Mesendoderm (in vitro differentiated cells): ENCODE measurements around the gene SPOCK3.

Source experiments
- DNase-seq: peaks from one replicate; pipeline ENCODE4 v3.0.0; 2013
- H2AK5ac ChIP-seq: 2 replicates; pipeline ENCODE4 v1.6.1; 2013; ENCODE audit warnings: low read length, inconsistent platforms
- H2BK120ac ChIP-seq: 2 replicates; pipeline ENCODE4 v1.6.1; 2013; ENCODE audit warnings: low read depth, mild to moderate bottlenecking, low read length, moderate library complexity, mixed read lengths
- H2BK15ac ChIP-seq: replicated peaks from 2 replicates; pipeline ENCODE4 v1.6.1; 2013; ENCODE audit warnings: low read depth, mild to moderate bottlenecking, moderate library complexity
- H2BK5ac ChIP-seq: 2 replicates; pipeline ENCODE4 v1.6.1; 2013; ENCODE audit warnings: low read length, inconsistent platforms
- H3K18ac ChIP-seq: 2 replicates; pipeline ENCODE4 v1.6.1; 2013; ENCODE audit warnings: mild to moderate bottlenecking, low read length, mixed read lengths
- H3K23ac ChIP-seq: one replicate; pipeline ENCODE4 v1.6.1; 2013; ENCODE audit warnings: low read length
- H3K27ac ChIP-seq: 2 replicates; pipeline ENCODE4 v1.5.1; 2013; ENCODE audit warnings: low read depth, mild to moderate bottlenecking, inconsistent platforms, low read length, moderate library complexity
- H3K27me3 ChIP-seq: 2 replicates; pipeline ENCODE4 v1.6.1; 2013; ENCODE audit warnings: low read length, control low read depth, mild to moderate bottlenecking, inconsistent platforms; ENCODE audit not compliant: insufficient read depth, poor library complexity
- H3K36me3 ChIP-seq: 2 replicates; pipeline ENCODE4 v1.6.1; 2013; ENCODE audit warnings: low read length, inconsistent platforms; ENCODE audit not compliant: control insufficient read depth, insufficient read depth
- H3K4ac ChIP-seq: one replicate; pipeline ENCODE4 v1.6.1; 2013; ENCODE audit warnings: low read depth, mild to moderate bottlenecking, low read length, moderate library complexity
- H3K4me1 ChIP-seq: 2 replicates; pipeline ENCODE4 v1.6.1; 2013; ENCODE audit warnings: low read depth, low read length, inconsistent platforms; ENCODE audit not compliant: control insufficient read depth
- H3K4me2 ChIP-seq: 2 replicates; pipeline ENCODE4 v1.6.1; 2013; ENCODE audit warnings: low read length
- H3K4me3 ChIP-seq: 2 replicates; pipeline ENCODE4 v1.5.1; 2013; ENCODE audit warnings: mild to moderate bottlenecking, low read length
- H3K56ac ChIP-seq: one replicate; pipeline ENCODE4 v1.6.1; 2013; ENCODE audit warnings: low read length
- H3K79me1 ChIP-seq: 2 replicates; pipeline ENCODE4 v1.6.1; 2013; ENCODE audit warnings: low read length, inconsistent platforms
- H3K79me2 ChIP-seq: 2 replicates; pipeline ENCODE4 v1.6.1; 2013; ENCODE audit warnings: mild to moderate bottlenecking, low read length; ENCODE audit not compliant: control insufficient read depth, insufficient read depth
- H3K9ac ChIP-seq: 2 replicates; pipeline ENCODE4 v1.6.1; 2013; ENCODE audit warnings: low read length, inconsistent platforms
- H4K5ac ChIP-seq: one replicate; pipeline ENCODE4 v1.6.1; 2013; ENCODE audit warnings: low read length
- H4K8ac ChIP-seq: one replicate; pipeline ENCODE4 v1.6.1; 2013; ENCODE audit warnings: low read depth, mild to moderate bottlenecking, control low read depth, low read length, moderate library complexity
- whole genome bisulfite sequencing: extraction: QIAGEN DNeasy Blood & Tissue Kit; methylation state at CpG from one replicate; pipeline ENCODE4 v1.1.7; 2013; ENCODE audit warnings: low lambda C conversion rate, missing lambda C conversion rate; ENCODE audit not compliant: insufficient coverage; ENCODE audit errors: extremely low coverage; 5-methylcytosine and 5-hydroxymethylcytosine counted together

The SPOCK3 gene

GRCh38 chr4:167021545-167022155 is 212.6 kb downstream of the SPOCK3 start:
- H3K9ac ChIP-seq = no peak overlapping the region
- no peak overlapping the region for H4K8ac ChIP-seq
- H3K4me1 ChIP-seq = no peaks in the 10 kb centered on the region
- no CpG with 5 or more reads among the region's 11 CpGs for WGBS
- H3K4ac ChIP-seq = no peak overlapping the region
- H2BK15ac ChIP-seq = no peak overlapping the region
- H3K27ac ChIP-seq = no peak overlapping the region
- DNase-seq = peak; percentile 62
- H2BK5ac ChIP-seq = no peak overlapping the region
- H3K18ac ChIP-seq = no peak overlapping the region
- no peaks in the 10 kb centered on the region for H3K36me3 ChIP-seq
- no peaks in the 10 kb centered on the region for H3K79me2 ChIP-seq
- H3K4me2 ChIP-seq = no peak overlapping the region
- H3K56ac ChIP-seq = no peak overlapping the region
- H3K4me3 ChIP-seq = no peak overlapping the region
- H2AK5ac ChIP-seq = no peak overlapping the region
- H3K79me1 ChIP-seq = no peaks in the 10 kb centered on the region
- H2BK120ac ChIP-seq = no peak overlapping the region
- no peak overlapping the region for H4K5ac ChIP-seq
- no peaks in the 10 kb centered on the region for H3K27me3 ChIP-seq
- H3K23ac ChIP-seq = no peak overlapping the region

- Histone ChIP-seq H3K4ac (no peak overlapping the region), H3K27me3 (no peaks in the 10 kb centered on the region), H2BK15ac (no peak overlapping the region), H2BK120ac (no peak overlapping the region), H2AK5ac (no peak overlapping the region), H3K23ac (no peak overlapping the region), H3K18ac (no peak overlapping the region), H3K56ac (no peak overlapping the region), H3K79me1 (no peaks in the 10 kb centered on the region), H3K79me2 (no peaks in the 10 kb centered on the region), H3K27ac (no peak overlapping the region), H2BK5ac (no peak overlapping the region), H3K4me1 (no peaks in the 10 kb centered on the region), H3K4me2 (no peak overlapping the region), H4K8ac (no peak overlapping the region), H3K9ac (no peak overlapping the region), H3K4me3 (no peak overlapping the region), H3K36me3 (no peaks in the 10 kb centered on the region), H4K5ac (no peak overlapping the region)
- no CpG with 5 or more reads among the region's 1 CpG for WGBS
- peak; percentile 63 for DNase-seq
These were observed 213.9 kb downstream of the SPOCK3 start for GRCh38 chr4:167020410-167020809.

- H4K8ac ChIP-seq = no peak overlapping the region
- H2BK15ac ChIP-seq = no peak overlapping the region
- H4K5ac ChIP-seq = no peak overlapping the region
- no peak overlapping the region for H3K18ac ChIP-seq
- H3K27ac ChIP-seq = no peak overlapping the region
- H3K56ac ChIP-seq = no peak overlapping the region
- H3K36me3 ChIP-seq = no peaks in the 10 kb centered on the region
- no peak overlapping the region for H3K23ac ChIP-seq
- H3K79me2 ChIP-seq = no peaks in the 10 kb centered on the region
- DNase-seq = no peak
- H2BK5ac ChIP-seq = no peak overlapping the region
- no peak overlapping the region for H3K4me2 ChIP-seq
- no peak overlapping the region for H2BK120ac ChIP-seq
- H3K27me3 ChIP-seq = no peaks in the 10 kb centered on the region
- no peak overlapping the region for H3K4me3 ChIP-seq
- no peaks in the 10 kb centered on the region for H3K79me1 ChIP-seq
- no peak overlapping the region for H3K4ac ChIP-seq
- no peak overlapping the region for H2AK5ac ChIP-seq
- no peak overlapping the region for H3K9ac ChIP-seq
- H3K4me1 ChIP-seq = no peaks in the 10 kb centered on the region
These were observed 219.3 kb downstream of the SPOCK3 start for GRCh38 chr4:167014944-167015343.

- Histone ChIP-seq H3K4ac (no peak overlapping the region), H2BK15ac (no peak overlapping the region), H2AK5ac (no peak overlapping the region), H3K36me3 (no peaks in the 10 kb centered on the region), H2BK120ac (no peak overlapping the region), H3K56ac (no peak overlapping the region), H3K79me1 (no peaks in the 10 kb centered on the region), H3K18ac (no peak overlapping the region), H2BK5ac (no peak overlapping the region), H3K4me2 (no peak overlapping the region), H3K9ac (no peak overlapping the region), H4K8ac (no peak overlapping the region), H3K79me2 (no peaks in the 10 kb centered on the region), H4K5ac (no peak overlapping the region), H3K27me3 (no peaks in the 10 kb centered on the region), H3K4me3 (no peak overlapping the region), H3K27ac (no peak overlapping the region), H3K23ac (no peak overlapping the region), H3K4me1 (no peaks in the 10 kb centered on the region)
- no peak for DNase-seq
- no CpG with 5 or more reads among the region's 4 CpGs for WGBS
These were observed 231.0 kb downstream of the SPOCK3 start for GRCh38 chr4:167003326-167003725.

DNA sequence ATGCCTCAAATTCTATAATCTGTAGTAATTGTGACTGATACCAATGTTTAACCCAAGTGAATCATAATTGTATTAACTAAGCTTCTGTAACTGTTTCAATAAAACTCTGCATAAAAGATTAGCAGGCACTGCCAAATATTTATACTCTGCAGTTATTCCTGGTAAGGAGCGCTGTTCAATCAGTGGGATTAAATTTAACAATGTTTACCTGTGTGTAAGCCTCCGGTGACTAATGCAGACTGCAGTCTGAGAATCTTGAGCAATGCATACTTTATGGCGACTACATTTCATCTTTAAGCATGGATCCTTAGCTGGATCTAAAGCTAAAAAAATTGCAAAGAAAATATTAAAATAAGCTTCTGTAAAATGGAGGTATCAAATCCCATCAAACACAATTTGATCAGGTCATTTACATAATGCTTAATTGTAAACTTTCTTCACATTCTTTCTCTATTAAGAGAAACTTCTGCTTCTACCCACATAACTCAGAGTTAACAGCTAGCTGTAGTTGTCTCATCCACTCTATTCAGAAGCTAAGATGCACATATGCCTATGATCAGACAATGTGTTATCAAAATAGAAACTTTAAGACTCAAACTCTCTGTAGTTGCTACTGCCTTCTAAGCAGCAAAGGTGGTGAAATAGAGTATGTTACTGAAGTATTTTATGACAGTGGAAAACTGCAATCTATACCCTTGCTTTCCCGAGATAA is 234.0 kb downstream of the SPOCK3 start:
- Histone ChIP-seq H2BK120ac (no peak overlapping the region), H3K27me3 (no peaks in the 10 kb centered on the region), H3K23ac (no peak overlapping the region), H3K9ac (no peak overlapping the region), H2AK5ac (no peak overlapping the region), H4K5ac (no peak overlapping the region), H3K4ac (no peak overlapping the region), H3K36me3 (no peaks in the 10 kb centered on the region), H3K56ac (no peak overlapping the region), H4K8ac (no peak overlapping the region), H2BK15ac (no peak overlapping the region), H3K4me2 (no peak overlapping the region), H3K4me1 (no peaks in the 10 kb centered on the region), H3K79me2 (no peaks in the 10 kb centered on the region), H3K4me3 (no peak overlapping the region), H2BK5ac (no peak overlapping the region), H3K18ac (no peak overlapping the region), H3K27ac (no peak overlapping the region), H3K79me1 (no peaks in the 10 kb centered on the region)
- no peak for DNase-seq
- no CpG with 5 or more reads among the region's 4 CpGs for WGBS

- no peaks in the 10 kb centered on the region for H3K36me3 ChIP-seq
- H3K56ac ChIP-seq = no peak overlapping the region
- H3K18ac ChIP-seq = no peak overlapping the region
- H3K4me3 ChIP-seq = no peak overlapping the region
- no peaks in the 10 kb centered on the region for H3K79me2 ChIP-seq
- DNase-seq = no peak
- H3K4me2 ChIP-seq = no peak overlapping the region
- no peak overlapping the region for H2BK15ac ChIP-seq
- no peak overlapping the region for H3K4ac ChIP-seq
- H4K5ac ChIP-seq = no peak overlapping the region
- H3K79me1 ChIP-seq = no peaks in the 10 kb centered on the region
- no peak overlapping the region for H2AK5ac ChIP-seq
- no peaks in the 10 kb centered on the region for H3K4me1 ChIP-seq
- no peak overlapping the region for H4K8ac ChIP-seq
- H2BK5ac ChIP-seq = no peak overlapping the region
- no peaks in the 10 kb centered on the region for H3K27me3 ChIP-seq
- no peak overlapping the region for H2BK120ac ChIP-seq
- H3K27ac ChIP-seq = no peak overlapping the region
- no peak overlapping the region for H3K23ac ChIP-seq
- H3K9ac ChIP-seq = no peak overlapping the region
- WGBS = no CpG with 5 or more reads among the region's 1 CpG
These were observed 238.1 kb downstream of the SPOCK3 start for GRCh38 chr4:166996216-166996615.
